COR-L47 (cell line): Measurements from ENCODE around the gene MISFA.
A peak's percentile ranks its signal among the peaks of the same experiment; 100 is the strongest.
"Not testable (repeated sequence)": the region's sequence is repeated elsewhere in the genome, so short reads cannot be mapped to it uniquely, and the experiment has no call there.

ENCODE experiments used
- DNase-seq: peaks from one replicate; lab custom pipeline; 2025; lab: John Stamatoyannopoulos, UW

MISFA gene

DNA sequence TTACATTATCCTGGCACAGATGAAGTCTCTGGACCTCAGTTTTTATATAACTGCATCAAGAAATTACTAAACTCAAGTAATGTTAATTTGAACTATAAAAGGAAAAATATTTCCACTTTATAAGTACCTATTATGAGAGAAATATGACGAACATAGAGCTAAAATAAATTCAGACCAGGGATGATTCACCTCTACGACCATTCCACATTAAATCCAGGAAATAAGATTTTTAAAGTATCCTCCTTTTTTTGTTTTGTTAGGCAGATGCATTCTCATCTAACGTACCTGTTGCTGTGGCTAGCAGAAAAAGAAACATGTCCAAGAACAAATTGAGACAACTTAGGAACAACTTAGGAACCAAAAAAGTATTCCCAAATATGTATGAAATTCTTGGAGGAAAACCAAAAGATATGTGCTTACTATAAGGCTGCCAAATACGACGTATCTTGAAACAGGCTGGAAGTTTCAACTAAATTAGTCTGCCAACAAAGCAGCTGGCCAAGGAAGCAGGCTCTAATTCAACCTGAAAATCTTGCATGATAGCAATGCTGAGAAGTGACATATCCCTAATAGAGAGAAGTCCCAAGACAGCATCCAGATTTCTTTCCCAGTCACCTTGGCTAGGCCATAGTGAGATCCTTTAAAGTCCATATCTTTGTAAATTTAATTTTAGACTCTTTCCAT lies 18.9 kb downstream of the MISFA start:
- no peak for DNase-seq

DNA sequence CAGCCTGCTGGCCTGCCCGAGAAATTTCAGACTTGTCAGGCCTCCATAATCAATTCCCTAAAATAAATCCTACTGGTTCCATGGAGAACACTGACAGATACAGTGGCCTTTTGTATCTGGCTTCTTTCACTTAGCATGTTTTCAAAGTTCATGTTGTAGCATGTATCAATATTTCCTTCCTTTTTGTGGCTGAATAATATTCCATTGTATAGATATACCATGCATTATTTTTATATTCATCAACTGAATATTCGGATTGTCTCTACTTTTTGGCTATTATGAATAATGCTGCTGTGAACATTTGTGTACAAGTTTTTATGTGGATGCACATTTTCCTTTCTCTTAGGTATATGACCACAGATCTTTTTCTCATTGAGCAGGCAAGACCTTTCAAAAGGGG lies 24.1 kb downstream of the MISFA start:
- no peak for DNase-seq

DNA sequence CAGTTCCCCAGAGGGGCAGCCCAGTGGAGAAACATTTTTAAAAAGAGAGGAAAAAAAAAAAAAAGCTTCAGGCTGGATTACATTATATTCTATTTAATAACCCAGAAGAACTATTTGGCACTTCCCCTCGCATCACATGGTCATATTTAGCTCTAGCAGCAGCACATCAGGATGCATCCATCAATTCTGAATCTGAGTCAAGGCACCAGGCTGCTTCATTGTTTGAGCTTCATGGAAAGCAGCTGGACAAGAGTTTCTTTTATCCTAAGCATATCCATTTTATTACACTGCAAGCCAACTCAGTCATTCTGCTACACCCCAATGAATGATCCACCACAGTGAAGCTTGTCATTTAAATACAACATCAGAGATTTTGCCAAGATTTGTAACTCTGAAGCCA lies 24.6 kb downstream of the MISFA start:
- no peak for DNase-seq

DNA sequence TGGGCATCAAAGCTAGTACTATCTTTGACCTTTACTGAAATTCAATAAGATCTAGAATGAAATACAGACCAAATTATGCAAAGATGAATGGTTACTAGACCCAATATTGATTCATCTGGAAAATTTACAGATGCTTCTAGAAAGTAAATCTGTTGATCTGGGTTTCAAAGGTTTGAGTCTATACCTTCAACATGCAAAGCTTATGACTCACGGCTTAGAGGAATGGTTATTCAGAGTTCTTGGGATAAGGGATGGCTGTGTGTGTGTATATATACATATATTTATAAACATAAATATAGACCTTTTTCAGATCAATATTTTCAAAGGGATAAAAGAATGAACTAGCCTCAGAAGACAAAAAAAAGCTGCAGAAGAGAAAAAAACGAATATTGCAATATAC lies 33.3 kb downstream of the MISFA start:
- DNase-seq: no peak

DNA sequence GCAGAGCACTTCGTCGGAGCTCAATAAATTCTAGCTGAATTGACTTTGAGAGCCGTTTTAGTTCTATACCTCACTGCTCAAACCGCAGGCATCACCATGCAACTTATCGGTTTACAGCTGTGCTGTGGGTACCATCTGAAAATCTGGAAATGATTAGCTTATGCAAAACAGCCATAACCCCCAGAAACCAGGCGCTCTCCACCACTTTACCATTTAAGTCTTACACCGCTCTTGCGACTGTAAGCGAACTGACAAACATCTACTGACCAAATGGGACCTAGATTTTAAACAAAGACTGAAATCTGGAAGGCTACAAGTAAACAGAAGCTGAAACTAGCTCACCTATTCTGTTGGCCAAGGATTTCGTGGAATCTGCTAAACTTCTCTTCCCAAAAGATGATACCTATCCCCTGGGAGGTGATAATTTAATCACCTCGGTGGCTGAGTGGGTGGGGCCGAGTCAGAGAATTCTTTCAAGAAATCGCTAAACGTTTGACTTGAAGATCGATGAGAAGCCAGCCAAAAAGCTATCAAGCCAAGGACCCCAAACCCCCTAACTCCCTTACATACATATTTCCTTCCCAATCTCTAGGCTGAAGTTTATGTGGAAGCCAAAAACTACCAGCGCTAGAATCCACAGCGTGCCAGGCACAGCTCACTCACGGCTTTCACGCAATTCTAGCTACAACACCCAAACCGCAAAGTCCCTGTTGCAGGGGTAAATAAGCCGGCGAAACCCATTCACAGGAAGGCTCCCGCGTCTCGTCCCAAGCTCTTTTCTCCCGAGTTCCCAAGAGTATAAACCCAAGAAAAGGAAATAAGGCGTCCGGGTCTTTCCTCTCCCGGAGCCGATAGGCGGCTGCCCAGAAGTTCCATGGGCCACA lies 33.9 kb downstream of the MISFA start:
- no peak for DNase-seq

DNA sequence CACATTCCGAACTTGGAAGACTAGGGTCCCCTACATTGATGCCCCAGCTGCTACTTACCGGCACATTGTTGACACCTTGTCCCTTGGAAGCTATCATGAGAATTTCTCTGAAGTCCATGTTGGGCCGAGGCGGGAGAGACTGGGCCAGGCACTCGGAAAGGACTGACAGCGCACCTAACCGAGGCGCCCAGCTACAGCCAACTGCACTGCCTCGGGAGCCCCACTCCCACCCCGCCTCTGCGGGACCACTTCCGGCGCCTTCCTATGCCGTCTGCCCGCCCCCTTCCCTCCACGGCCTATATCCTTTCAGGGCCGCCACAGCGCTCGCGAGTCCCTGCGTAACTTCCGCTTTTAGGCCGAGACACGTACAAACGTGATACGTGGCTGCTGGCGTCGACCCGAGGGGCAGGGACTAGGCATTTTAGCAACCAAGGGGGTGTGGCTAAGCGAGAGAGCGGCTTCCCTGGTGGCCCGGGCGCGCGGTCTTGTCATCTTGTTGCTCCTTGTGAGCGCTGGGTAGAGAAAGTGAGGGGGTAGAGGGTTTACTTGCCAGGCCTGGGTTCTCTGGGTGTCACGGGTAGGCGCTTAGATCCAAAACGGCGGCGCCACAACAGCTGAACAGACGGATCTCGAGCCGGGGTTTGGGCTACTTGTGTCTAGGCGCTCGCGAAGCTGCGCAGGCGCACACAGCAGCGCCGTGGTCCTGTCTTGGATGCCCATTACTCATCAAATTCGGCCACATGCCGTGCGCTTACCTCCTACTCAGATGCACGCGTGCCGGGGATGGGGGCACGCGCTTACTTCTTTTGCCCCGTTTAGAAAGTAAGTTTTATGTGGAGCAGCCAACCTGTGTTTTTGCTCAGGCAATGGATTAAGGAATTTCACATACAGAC lies 34.8 kb downstream of the MISFA start, which contains the start of gene SPTY2D1:
TSS of gene SPTY2D1 (minus strand) at position 203 of the 893 bp plus-strand sequence. CDS start at position 118, 85 bp downstream.
- peak; percentile 99 for DNase-seq

DNA sequence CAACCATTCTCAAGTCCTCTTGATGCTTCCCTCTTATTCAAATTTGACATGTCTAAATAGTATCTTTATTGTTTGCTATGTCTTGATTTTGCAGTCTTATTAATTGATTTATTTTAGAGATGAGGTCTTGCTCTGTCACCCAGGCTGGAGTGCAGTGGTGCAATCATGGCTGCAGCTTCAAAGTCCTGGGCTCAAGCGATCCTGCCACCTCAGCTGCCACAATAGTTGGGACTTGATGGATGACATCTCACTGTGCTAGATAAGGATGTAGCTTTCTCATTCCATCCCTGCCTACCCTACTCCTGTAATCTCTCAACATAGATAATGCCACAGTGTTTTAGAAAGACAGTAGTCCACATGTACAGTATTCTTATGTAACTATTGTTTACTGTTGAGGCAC lies 42.1 kb downstream of the MISFA start:
- DNase-seq: no peak

DNA sequence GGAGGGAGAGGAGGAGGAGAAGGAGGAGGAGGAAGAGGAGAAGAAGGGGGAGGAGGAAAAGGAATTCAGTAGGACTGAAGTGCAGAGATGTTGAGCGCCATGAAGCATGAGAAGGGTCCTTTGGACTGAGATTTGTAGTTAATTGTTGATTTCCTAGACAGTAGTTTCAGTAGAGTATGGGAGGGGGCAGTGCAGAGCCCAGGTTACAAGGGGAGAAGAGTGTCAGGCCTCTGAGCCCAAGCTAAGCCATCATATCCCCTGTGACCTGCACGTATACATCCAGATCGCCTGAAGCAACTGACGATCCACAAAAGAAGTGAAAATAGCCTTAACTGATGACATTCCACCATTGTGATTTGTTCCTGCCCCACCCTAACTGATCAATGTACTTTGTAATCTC lies 43.4 kb downstream of the MISFA start:
- DNase-seq: not testable (repeated sequence)

DNA sequence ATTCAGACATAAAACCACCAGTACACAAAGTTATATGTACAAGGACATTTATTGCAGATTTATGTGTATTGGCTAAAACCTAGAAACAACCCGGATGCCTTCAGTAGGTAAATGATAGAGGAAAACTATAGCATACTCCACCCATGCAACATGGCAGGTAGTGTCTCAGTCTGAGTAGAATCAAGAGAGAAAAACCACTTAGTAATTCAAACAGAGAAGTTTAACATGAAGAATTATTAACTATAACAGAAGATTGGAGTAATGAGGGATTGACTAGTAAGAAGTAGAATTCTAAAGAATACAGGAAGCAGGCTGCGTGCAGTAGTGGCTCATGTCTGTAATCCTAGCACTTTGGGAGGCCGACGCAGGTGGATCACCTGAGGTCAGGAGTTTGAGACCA lies 50.8 kb downstream of the MISFA start:
- DNase-seq: no peak

DNA sequence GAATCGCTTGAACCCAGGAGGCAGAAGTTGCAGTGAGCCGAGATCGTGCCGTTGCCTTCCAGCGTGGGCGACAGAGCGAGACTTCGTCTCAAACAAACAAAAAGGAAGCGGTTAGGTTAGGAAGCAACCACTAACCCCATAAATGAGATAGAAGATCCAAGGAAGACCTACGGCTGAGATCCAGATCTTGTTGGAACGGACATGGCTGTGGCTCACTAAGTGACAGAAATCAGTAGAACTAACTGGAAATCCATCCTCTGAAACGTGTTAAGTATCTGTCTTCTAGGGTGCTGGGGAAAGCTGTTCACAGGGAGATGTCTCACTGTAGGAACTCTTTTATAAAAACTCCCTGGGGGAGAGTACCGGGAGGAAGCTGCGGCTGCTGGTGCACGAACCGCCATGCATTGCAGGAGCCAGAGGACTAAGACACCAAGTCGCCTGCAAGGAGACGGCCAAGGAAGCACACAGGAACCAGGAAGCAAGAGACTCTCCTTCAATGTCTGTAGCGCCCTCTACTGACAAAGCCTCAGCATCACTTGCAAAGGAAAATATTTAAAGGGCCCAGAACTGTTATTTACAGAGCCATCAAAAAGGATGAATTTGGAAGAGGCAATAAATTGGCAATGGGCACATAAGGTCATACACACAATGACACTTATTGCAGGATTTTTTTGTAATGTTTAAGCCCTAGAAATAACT lies 51.4 kb downstream of the MISFA start:
- DNase-seq: peak; percentile 20
